H1 (cell line): ENCODE data around the gene OR1L8. TPM values are rescaled to one million over a fixed set of nuclear protein-coding genes. Genes with fewer than 3 reads are reported as not detected.
"Not testable (repeated sequence)": the region's sequence is repeated elsewhere in the genome, so short reads cannot be mapped to it uniquely, and the experiment has no call there.

Experiments
- CTCF ChIA-PET: fragments of 300-600 bp; sonication (Branson Sonifier 250); formaldehyde crosslinking; loops from one replicate; lab custom pipeline; 2021; ENCODE audit not compliant: partially characterized antibody; lab: Charles Lee
- POLR2A ChIA-PET: fragments of 300-600 bp; sonication (Branson Sonifier 250); formaldehyde crosslinking; loops from one replicate; lab custom pipeline; 2021; ENCODE audit warnings: inconsistent platforms; ENCODE audit not compliant: partially characterized antibody; lab: Charles Lee
- DNase-seq, 2 experiments: peaks; one replicate each; pipeline versions ENCODE4 v3.0.0 to v3.0.0-alpha.2; 2010 to 2022; ENCODE audit warnings: low spot score in 2 of 2, low read depth in 1 of 2, mixed read lengths in 1 of 2
- FAIRE-seq: peaks from 2 replicates; lab custom pipeline; 2011; peaks lifted over from hg19 to GRCh38; lab: Jason Lieb, UNC
- H2AFZ ChIP-seq: 2 replicates; pipeline ENCODE4 v1.8.1; 2012; ENCODE audit warnings: low read length, inconsistent platforms
- H2AK5ac ChIP-seq: 2 replicates; pipeline ENCODE4 v1.6.1; 2013; ENCODE audit warnings: low read depth, low read length
- H2BK120ac ChIP-seq: replicated peaks from 2 replicates; pipeline ENCODE3; 2013; ENCODE audit warnings: low read depth, low read length, inconsistent platforms
- H2BK12ac ChIP-seq: 2 replicates; pipeline ENCODE4 v1.6.1; 2013; ENCODE audit warnings: low read depth, low read length
- H2BK15ac ChIP-seq: 2 replicates; pipeline ENCODE4 v1.6.1; 2013; ENCODE audit warnings: low read length
- H2BK20ac ChIP-seq: 2 replicates; pipeline ENCODE4 v1.6.1; 2013; ENCODE audit warnings: low read length
- H2BK5ac ChIP-seq: 2 replicates; pipeline ENCODE4 v1.6.1; 2013; ENCODE audit warnings: low read depth, low read length
- H3K14ac ChIP-seq: 2 replicates; pipeline ENCODE4 v1.6.1; 2013; ENCODE audit warnings: inconsistent platforms; ENCODE audit not compliant: insufficient read length
- H3K18ac ChIP-seq: 2 replicates; pipeline ENCODE4 v1.6.1; 2013; ENCODE audit warnings: low read length; ENCODE audit errors: extremely low read depth
- H3K23ac ChIP-seq: 2 replicates; pipeline ENCODE4 v1.6.1; 2013; ENCODE audit warnings: inconsistent platforms; ENCODE audit not compliant: insufficient read length
- H3K23me2 ChIP-seq: 2 replicates; pipeline ENCODE4 v1.6.1; 2013; ENCODE audit warnings: low read depth, low read length
- H3K27ac ChIP-seq: 2 replicates; pipeline ENCODE4 v1.6.1; 2011; ENCODE audit warnings: low read depth, low read length, inconsistent platforms
- H3K27me3 ChIP-seq, 4 experiments: replicated peaks in 1 of 4; 1 replicate in 1 of 4; 2 replicates in 3 of 4; pipeline versions ENCODE4 v1.6.1 to v1.8.1; 2011 to 2013; ENCODE audit warnings: low read length in 3 of 4, mild to moderate bottlenecking in 3 of 4, inconsistent platforms in 2 of 4, mixed read lengths in 2 of 4, moderate library complexity in 1 of 4; ENCODE audit not compliant: control insufficient read depth in 3 of 4, insufficient read depth in 3 of 4; ENCODE audit errors: extremely low read depth in 1 of 4
- H3K36me3 ChIP-seq, 4 experiments: 2 replicates each; pipeline versions ENCODE4 v1.6.1 to v1.8.1; 2011 to 2013; ENCODE audit warnings: mild to moderate bottlenecking in 4 of 4, low read length in 3 of 4, moderate library complexity in 2 of 4, control low read depth in 1 of 4, inconsistent platforms in 1 of 4; ENCODE audit not compliant: insufficient read depth in 4 of 4, control insufficient read depth in 2 of 4
- H3K4ac ChIP-seq: replicated peaks from 2 replicates; pipeline ENCODE3; 2013; ENCODE audit warnings: low read length, low read depth, mixed read lengths, inconsistent platforms; ENCODE audit not compliant: insufficient read length
- H3K4me1 ChIP-seq, 4 experiments: replicated peaks in 1 of 4; 1 replicate in 1 of 4; 2 replicates in 3 of 4; pipeline versions ENCODE4 v1.6.1 to v1.8.1; 2011 to 2013; ENCODE audit warnings: low read length in 3 of 4, inconsistent platforms in 2 of 4, mixed read lengths in 1 of 4; ENCODE audit not compliant: insufficient read depth in 4 of 4, control insufficient read depth in 3 of 4
- H3K4me2 ChIP-seq, 2 experiments: 2 replicates each; pipeline versions ENCODE4 v1.6.1 to v1.8.1; 2011 to 2013; ENCODE audit warnings: low read depth in 2 of 2, low read length in 2 of 2, control low read depth in 1 of 2, inconsistent platforms in 1 of 2, mild to moderate bottlenecking in 1 of 2; ENCODE audit not compliant: insufficient read depth in 1 of 2
- H3K4me3 ChIP-seq, 4 experiments: fragments of 200-600, 300-600 bp in 1 of 4; sonication (generic), shearing (Covaris generic), sonication (Bioruptor Twin) in 1 of 4; 2 replicates each; pipeline versions ENCODE4 v1.5.1 to v1.8.1; 2011 to 2016; ENCODE audit warnings: low read length in 4 of 4, low read depth in 3 of 4, control low read depth in 2 of 4, inconsistent platforms in 2 of 4, mild to moderate bottlenecking in 2 of 4, mixed read lengths in 1 of 4, moderate library complexity in 1 of 4; ENCODE audit not compliant: insufficient read depth in 2 of 4; ENCODE audit errors: extremely low read depth in 1 of 4
- H3K56ac ChIP-seq: replicated peaks from 2 replicates; pipeline ENCODE3; 2013; ENCODE audit warnings: low read depth, mild to moderate bottlenecking, mixed read lengths, low read length, inconsistent platforms; ENCODE audit not compliant: insufficient read length
- H3K79me1 ChIP-seq: 2 replicates; pipeline ENCODE4 v1.6.1; 2013; ENCODE audit warnings: low read depth, low read length, control low read depth
- H3K79me2 ChIP-seq, 2 experiments: 2 replicates each; pipeline versions ENCODE4 v1.6.1 to v1.8.1; 2012 to 2013; ENCODE audit warnings: low read length in 2 of 2, mild to moderate bottlenecking in 2 of 2, inconsistent platforms in 1 of 2; ENCODE audit not compliant: insufficient read depth in 2 of 2, control insufficient read depth in 1 of 2
- H3K9ac ChIP-seq, 4 experiments: replicated peaks in 1 of 4; 1 replicate in 1 of 4; 2 replicates in 3 of 4; pipeline versions ENCODE4 v1.6.1 to v1.8.1; 2011 to 2013; ENCODE audit warnings: low read depth in 3 of 4, low read length in 3 of 4, control low read depth in 2 of 4, mild to moderate bottlenecking in 2 of 4, moderate library complexity in 2 of 4, inconsistent platforms in 1 of 4; ENCODE audit errors: extremely low read depth in 1 of 4
- H3K9me3 ChIP-seq, 2 experiments: 2 replicates each; pipeline versions ENCODE4 v1.6.1 to v1.8.1; 2012 to 2013; ENCODE audit warnings: mild to moderate bottlenecking in 2 of 2, moderate library complexity in 2 of 2, control low read depth in 1 of 2, inconsistent platforms in 1 of 2, low read depth in 1 of 2, low read length in 1 of 2, mixed read lengths in 1 of 2; ENCODE audit not compliant: insufficient read depth in 2 of 2
- H4K20me1 ChIP-seq, 2 experiments: replicated peaks in 1 of 2; 2 replicates each; pipeline versions ENCODE3 to v1.8.1; 2011 to 2013; ENCODE audit warnings: inconsistent platforms in 2 of 2, low read length in 2 of 2, mild to moderate bottlenecking in 1 of 2; ENCODE audit not compliant: insufficient read depth in 2 of 2, control insufficient read depth in 1 of 2
- H4K5ac ChIP-seq: 2 replicates; pipeline ENCODE4 v1.6.1; 2013; ENCODE audit warnings: low read length, low read depth, mixed read lengths, inconsistent platforms; ENCODE audit not compliant: insufficient read length
- H4K8ac ChIP-seq: 2 replicates; pipeline ENCODE4 v1.8.0; 2013; ENCODE audit warnings: mild to moderate bottlenecking, moderate library complexity, low read length, inconsistent platforms; ENCODE audit not compliant: insufficient read depth; ENCODE audit errors: extremely low read depth
- H4K91ac ChIP-seq: replicated peaks from 2 replicates; pipeline ENCODE3; 2013; ENCODE audit warnings: low read length, mixed read lengths, inconsistent platforms; ENCODE audit not compliant: insufficient read length
- WGBS, 2 experiments: shearing (Covaris generic) in 1 of 2; methylation state at CpG; one replicate each; pipeline versions ENCODE4 v1.1.6 to v1.1.7; 2013 to 2015; ENCODE audit warnings: low lambda C conversion rate in 2 of 2, mixed read lengths in 2 of 2, inconsistent platforms in 1 of 2, low coverage in 1 of 2, missing lambda C conversion rate in 1 of 2; ENCODE audit not compliant: insufficient replicate concordance in 2 of 2, insufficient coverage in 1 of 2, insufficient read length in 1 of 2; ENCODE audit errors: extremely low coverage in 1 of 2, missing lambda C conversion rate in 1 of 2; 5-methylcytosine and 5-hydroxymethylcytosine counted together
- long read RNA-seq, 2 experiments: library from RNA in 1 of 2; library from capped mRNA in 1 of 2; stranded (forward); transcript quantifications; one replicate each; pipeline ENCODE4 v2.0.0, GENCODE V29; 2021; ENCODE audit warnings: inconsistent platforms in 1 of 2
- polyA minus RNA-seq, 3 experiments: library from RNA; depleted of rRNA, polyadenylated mRNA; stranded (reverse); fragments of >200 nt; gene quantifications; 1 replicate in 2 of 3; 2 replicates in 1 of 3; pipeline ENCODE4 v1.2.3, GENCODE V29; 2011
- polyA plus RNA-seq, 7 experiments: library from polyadenylated mRNA; depleted of rRNA in 3 of 7; stranded (reverse) in 5 of 7; unstranded in 2 of 7; fragments of >200 nt in 5 of 7; fragments of 200-250 nt in 2 of 7; gene quantifications; 1 replicate in 5 of 7; 2 replicates in 1 of 7; 4 replicates in 1 of 7; pipeline versions ENCODE4 v1.2.1 to v1.2.3, GENCODE V29; 2011 to 2013; ENCODE audit warnings: missing spikeins in 2 of 7, mixed read lengths in 2 of 7
- total RNA-seq: library from RNA; stranded (reverse); fragmentation: NEBNext Ultra II Directional; extraction: Animal tissue kit (Norgen Biotek cat#: 25700); gene quantifications from 2 replicates; pipeline ENCODE4 v1.2.1, GENCODE V29; 2021

OR1L8 gene, protein sequence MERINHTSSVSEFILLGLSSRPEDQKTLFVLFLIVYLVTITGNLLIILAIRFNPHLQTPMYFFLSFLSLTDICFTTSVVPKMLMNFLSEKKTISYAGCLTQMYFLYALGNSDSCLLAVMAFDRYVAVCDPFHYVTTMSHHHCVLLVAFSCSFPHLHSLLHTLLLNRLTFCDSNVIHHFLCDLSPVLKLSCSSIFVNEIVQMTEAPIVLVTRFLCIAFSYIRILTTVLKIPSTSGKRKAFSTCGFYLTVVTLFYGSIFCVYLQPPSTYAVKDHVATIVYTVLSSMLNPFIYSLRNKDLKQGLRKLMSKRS
- not detected in 2 replicates for total RNA-seq
- polyA plus RNA-seq (2011; rRNA removed): not detected in 2 replicates
- not detected for polyA plus RNA-seq (2011; cell fraction: cytosol; rRNA removed)
- not detected for polyA plus RNA-seq (2011; cell fraction: nucleus; rRNA removed)
- polyA plus RNA-seq (2012, experiment 1 of 2): not detected in 4 replicates
- polyA plus RNA-seq (2012, experiment 2 of 2): not detected
- polyA plus RNA-seq (2013, experiment 1 of 2): not detected
- not detected for polyA plus RNA-seq (2013, experiment 2 of 2)
- 0.95 TPM in 1 of 2 replicates, not detected in the other for polyA minus RNA-seq (2011; rRNA and poly(A)+ RNA removed)
- not detected for polyA minus RNA-seq (2011; cell fraction: cytosol; rRNA and poly(A)+ RNA removed)
- not detected for polyA minus RNA-seq (2011; cell fraction: nucleus; rRNA and poly(A)+ RNA removed)
- long read RNA-seq, experiment 1: 0 reads
- long read RNA-seq, experiment 2: 0 reads

DNA sequence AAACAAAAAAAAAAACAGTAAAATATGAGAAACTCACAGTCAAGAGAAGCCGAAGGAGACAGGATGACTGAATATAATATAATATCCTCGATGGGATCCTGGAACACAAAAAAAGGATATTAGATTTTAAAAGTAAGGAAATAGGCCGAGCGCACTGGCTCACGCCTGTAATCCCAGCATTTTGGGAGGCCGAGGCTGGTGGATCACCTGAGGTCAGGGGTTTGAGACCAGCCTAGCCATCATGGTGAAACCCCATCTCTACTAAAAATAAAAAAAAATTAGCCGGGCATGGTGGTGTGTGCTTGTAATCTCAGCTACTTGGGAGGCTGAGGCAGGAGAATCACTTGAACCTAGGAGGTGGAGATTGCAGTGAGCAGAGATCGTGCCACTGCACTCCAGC is at the start of gene OR1L8:
OR1L8 (minus strand) TSS at position 101 of the 400 bp plus-strand sequence. CDS start 14,907 bp downstream, outside the sequence.
- H2BK5ac ChIP-seq, H4K20me1 ChIP-seq, H3K9ac ChIP-seq, H3K4me2 ChIP-seq, H3K56ac ChIP-seq, H4K5ac ChIP-seq, H3K18ac ChIP-seq, H3K23ac ChIP-seq, H2BK12ac ChIP-seq, H2AK5ac ChIP-seq, H3K36me3 ChIP-seq, H3K14ac ChIP-seq, FAIRE-seq, H3K4ac ChIP-seq, POLR2A ChIA-PET, H3K4me1 ChIP-seq, H4K91ac ChIP-seq, H4K8ac ChIP-seq, H3K23me2 ChIP-seq, H3K79me1 ChIP-seq, H2BK120ac ChIP-seq, H2BK20ac ChIP-seq, H3K27ac ChIP-seq, H3K4me3 ChIP-seq, H2BK15ac ChIP-seq, H3K79me2 ChIP-seq, H2AFZ ChIP-seq, DNase-seq, H3K27me3 ChIP-seq: not testable (repeated sequence)
- peaks cover 22 to 38% of the 10 kb centered on the region in 2 experiments for H3K9me3 ChIP-seq
- CTCF ChIA-PET: interaction anchor here (0.6 kb wide), 1 partner anchor 226 kb away, joined by 3 read pairs; no protein-coding TSS in a partner anchor
- 88% methylated on average over 8 of the region's 8 CpGs; no CpG with 5 or more reads in 1 of the 2 experiments for WGBS, 2 experiments
